ENCODE results near the gene ZG16.

GRCh38 chr16:29761882-29762281 lies 16.2 kb upstream of the ZG16 start:
- TF ChIP-seq POLR2A (IDR thresholded peaks at IDR 0.05): no peak
- no peak for TF ChIP-seq CTCF (IDR thresholded peaks at IDR 0.05)
